Posterior vena cava (tissue), 2 donors: ENCODE measurements around the gene MED25. TPM values are rescaled to one million over a fixed set of nuclear protein-coding genes. Genes with fewer than 3 reads are reported as not detected.

Experiments used
- DNase-seq: peaks from one replicate; pipeline ENCODE4 v3.0.0-alpha.2; 2020; ENCODE audit warnings: low spot score
- intact Hi-C, 2 donors: fragments of 100-400 bp; cut with DNase I; formaldehyde crosslinking; loops; one replicate each; pipeline versions ENCODE4 v1.14.1 to v1.14.2; 2022 to 2023
- total RNA-seq, 2 donors: library from RNA; stranded (reverse); fragmentation: NEBNext Ultra II Directional; extraction: Animal tissue kit (Norgen Biotek cat#: 25700); gene quantifications; one replicate each; pipeline ENCODE4 v1.2.1, GENCODE V29; 2021
- donor health status: DM: yes; HTN: yes; CAD: no.
- donor health status: DM: yes; HTN: yes; CAD: no.

The MED25 gene
- total RNA-seq, 2 donors from 2014 or later, result 25.6 to 25.9 TPM

DNA sequence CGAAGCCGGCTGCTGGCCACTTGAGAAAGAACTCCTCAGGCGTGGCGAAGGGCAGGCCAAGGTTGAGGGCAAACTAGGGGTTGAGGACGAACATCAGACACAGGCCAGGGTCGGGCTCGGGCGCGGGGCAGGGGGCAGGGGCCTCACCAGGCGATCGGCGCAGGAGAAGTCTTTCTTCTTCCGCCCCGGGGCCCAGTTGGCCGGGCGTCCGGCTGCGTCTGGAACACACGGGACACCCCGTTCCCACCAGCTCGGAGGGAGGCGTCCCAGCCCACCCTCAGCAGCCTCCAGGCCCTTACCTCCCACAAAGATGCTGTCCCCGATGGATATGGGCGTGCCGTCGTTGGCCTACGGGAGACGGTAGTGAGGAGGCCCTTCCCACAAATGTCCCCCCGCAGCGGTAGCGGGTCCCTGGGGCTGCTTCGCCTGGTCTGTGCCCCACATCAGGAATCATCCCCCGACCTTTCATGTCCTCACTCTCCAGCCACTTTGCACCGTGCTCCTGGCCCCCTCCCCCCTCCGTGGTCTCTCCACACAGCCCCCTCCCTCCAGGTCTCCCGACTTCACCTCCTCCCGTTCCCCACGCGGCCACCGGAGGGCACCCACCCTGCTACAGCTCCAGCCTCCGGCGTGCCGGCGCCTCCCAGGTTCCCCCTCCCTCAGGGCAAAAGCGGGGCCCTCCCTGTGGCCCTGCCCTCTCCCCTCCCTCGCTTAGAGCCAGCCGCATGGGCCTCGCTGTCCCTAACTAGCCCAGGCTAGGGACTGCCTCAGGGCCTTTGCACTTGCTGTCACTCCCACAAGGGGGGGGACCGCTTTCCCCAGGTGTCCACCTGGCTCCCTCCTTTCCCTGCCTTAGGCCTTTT, 44.5 kb downstream of the MED25 start:
- peak; percentile 82 for DNase-seq
- intact Hi-C loops, result no loop called here

DNA sequence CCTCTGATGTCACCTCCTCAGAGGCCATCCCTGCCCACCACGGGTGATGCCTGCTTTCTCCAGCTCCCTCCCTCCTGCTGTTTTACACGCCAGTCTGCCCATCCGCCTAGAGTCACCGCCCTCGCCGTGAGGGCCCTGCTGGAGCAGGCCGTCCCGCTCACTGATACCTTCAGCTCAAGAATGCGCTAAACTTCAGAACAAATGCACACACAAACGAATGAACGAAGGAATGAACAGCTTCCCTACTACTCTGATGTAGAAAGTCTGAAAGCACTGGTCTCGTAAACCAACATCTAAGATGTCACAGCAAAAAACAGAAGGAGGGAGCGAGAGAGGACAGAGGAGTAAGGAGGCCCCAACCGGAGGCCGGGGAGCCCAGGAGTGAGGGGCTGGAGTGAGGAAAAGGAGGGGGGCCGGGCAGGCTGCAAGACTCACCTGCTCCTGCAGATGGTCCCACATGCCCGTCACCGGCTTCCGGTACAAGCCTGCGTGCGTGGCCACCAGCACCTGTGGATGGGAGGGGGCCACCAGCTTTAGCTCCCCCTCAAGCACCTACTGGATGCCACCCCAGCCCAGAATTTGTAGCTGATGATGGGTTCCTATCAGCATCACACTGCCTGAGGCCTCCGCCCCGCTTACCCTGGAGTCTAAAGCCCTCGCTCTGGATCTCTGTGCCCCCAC, 45.3 kb downstream of the MED25 start:
- peak; percentile 80 for DNase-seq
- intact Hi-C loops, result no loop called here

DNA sequence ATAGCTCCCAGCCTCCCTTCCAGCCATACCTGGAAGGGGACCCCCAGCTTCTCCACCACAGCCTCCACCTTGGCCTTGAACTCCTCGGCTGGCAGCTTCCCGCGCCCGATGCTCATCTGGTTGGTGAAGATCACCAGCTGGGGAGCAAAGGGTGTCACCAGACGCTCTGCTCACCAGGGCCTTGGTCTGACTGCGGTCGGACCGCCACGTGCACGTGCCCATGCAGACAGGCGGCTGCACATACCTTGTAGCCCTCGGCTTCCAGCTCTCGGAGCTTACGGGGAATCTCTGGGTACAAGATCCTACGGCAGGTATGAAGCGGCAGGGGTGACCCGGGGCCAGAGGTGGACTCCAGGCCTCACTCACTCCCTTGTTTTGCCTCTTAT, 45.8 kb downstream of the MED25 start:
- intact Hi-C loops, result no loop called here
- DNase-seq, result peak; percentile 75

DNA sequence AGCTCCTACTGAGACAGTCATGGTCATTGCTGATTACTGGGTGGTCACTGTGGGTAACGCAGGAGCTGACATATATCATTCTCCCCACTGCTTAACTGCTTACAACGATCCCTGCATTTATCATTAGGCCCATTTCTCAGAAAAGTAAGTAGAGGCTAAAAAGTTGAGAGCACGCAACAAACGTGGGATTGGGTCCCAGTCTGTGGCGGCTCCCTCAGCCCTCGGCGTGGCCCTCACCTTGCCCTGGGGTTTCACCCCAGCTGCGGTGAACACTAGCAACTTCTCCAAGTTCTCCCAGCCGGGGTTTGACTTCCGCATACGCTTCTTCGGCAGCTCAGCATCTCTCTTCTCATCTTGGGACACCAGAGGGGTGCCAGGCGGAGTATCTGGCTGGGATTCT, 46.8 kb downstream of the MED25 start:
- intact Hi-C loops, result no loop called here

DNA sequence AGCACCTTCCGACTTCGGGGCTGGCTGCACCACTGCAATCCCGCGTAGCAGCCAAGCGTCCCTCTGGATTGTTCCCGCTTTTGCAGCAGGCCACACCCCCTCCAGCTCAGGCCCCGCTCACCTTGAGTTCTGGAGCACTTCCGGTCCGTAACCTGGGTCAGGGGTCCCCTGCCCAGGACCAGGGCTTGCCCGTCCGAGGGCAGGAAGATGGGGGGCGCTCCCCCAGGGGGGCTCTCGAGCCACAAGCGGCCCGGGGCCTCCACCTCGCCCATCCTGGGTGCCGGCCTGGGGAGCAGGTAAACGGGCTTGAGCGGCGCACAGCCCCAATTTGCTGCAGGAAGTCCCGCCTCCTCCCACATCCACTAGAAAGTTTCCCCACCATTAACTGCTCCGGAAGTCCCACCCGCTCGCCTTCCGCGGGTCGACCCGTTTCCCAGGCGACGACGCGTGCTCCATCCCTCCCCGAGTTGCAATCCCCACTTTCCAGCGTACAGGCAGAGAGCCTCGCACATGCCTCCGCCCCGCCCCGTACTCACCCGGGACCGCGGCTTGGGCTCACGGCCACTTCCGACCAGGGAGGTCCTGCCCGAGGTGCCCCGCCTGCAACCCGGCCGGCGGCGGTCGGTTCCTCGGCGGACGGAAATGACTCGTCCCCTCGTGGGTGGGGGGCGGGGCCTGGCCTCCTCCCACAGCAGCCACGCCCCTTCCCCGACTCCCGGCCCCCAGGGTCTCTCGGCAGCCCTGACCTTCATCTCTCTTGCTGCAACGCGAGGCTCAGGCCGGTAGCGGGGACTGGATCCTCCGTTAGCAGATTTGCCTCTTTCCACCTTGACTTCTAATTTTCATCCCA, 49.1 kb downstream of the MED25 start, which contains the start of gene PNKP:
PNKP (minus strand) TSS at position 644 of the 850 bp plus-strand sequence; CDS start at position 272, 372 bp downstream.
- intact Hi-C loops, result no loop called here
- peak; percentile 98 for DNase-seq

More for the DNA sequence above, 46.8 kb downstream of the MED25 start:
- no peak for DNase-seq

DNA sequence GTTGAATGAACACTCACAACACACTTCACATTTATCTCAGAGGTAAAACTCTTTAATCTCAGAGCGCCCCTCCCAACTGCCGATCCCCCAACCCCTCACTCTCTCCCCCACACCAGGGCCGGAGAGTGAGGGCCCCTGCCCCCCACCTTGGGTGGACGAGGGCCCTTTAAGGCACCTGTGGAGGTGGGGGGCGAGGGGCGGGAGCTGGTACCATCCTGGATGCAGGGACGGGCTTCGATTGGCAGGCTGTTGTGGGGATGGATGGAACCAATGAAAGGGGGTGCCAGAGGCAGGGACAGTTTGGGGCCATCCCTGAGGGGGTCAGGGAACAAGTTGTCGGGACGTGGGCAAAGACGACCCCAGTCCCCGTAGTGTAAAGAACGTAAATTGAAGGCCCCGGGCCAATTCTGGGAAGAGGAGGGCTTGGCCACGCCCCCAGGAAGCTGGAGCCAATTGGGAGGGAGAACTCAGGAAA, 51.0 kb downstream of the MED25 start:
- intact Hi-C loops, result no loop called here
- no peak for DNase-seq

DNA sequence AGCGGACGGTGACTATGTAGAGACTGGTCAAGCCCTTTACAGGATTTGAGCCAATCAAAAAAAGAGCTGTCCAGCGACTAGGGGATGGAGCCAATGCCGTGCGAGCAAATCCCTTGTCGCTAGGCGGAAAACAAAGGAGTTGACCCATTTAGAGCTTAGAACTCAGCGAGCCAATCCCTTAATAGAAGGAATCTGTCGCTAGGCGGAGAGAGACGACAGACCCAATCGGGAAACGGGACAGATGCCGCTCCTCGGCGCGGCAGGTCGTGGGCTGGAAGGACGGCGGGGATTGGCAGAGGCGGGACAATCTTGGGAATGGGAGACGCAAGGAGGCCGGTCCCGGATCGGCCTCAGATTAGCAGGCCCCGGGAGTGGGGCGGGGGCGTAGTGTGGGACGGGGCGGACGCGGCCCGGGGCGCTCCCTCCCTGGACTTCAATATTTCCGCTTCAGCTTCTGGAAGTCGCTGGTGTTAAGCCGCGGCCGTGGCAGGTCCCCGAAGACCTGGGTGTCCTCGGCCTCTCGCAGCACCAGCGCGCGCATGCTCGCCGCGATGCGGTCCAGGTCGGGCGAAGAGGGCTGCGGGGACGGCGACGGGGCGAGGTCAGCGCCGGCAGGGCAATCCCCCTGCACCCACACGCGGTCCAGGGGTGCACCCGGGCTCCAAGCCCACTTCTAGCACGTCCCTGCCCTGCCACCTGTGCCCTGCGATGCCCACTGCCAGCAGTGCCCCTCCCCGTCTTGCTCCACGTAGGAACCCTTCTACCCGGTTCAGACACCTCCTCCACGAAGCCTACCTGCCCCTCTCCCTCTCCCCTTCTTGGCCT, 51.6 kb downstream of the MED25 start:
- DNase-seq, result peak; percentile 98
- intact Hi-C loops, result loop anchor here in 1 of 2 donors (1.0 kb wide), 1 partner anchor 21 kb away; no protein-coding TSS in a partner anchor

DNA sequence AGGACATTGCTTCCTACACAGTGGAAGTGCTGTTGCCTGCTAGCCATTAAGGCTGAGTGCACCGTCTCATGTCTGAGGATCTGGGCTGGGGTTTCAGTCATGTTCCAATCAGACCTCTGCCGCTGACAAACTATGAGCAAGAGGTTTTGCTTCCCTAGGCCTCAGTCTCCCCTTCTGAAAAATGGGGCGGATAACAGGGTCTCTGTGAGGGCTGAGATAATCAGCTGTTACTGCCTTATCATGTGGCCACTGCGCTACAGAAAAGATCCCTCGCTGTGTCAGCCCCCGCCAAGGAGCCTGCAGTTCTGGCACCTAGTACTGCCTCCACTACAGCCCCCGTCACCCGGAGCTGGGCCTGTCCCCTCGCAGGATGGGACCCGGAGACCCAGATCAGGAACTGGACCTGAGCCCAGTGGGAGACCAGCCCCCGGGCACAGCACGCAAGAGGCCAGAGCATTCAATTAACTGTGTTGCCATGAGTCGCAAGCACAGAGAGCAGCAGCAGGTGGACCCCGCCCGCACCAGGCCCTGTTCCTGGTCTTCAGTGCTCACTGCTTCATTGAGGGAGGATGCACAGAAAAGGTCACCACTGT, 52.3 kb downstream of the MED25 start:
- intact Hi-C loops, result loop anchor here in 1 of 2 donors (1.0 kb wide), 1 partner anchor 22 kb away; no protein-coding TSS in a partner anchor
- DNase-seq, result no peak

DNA sequence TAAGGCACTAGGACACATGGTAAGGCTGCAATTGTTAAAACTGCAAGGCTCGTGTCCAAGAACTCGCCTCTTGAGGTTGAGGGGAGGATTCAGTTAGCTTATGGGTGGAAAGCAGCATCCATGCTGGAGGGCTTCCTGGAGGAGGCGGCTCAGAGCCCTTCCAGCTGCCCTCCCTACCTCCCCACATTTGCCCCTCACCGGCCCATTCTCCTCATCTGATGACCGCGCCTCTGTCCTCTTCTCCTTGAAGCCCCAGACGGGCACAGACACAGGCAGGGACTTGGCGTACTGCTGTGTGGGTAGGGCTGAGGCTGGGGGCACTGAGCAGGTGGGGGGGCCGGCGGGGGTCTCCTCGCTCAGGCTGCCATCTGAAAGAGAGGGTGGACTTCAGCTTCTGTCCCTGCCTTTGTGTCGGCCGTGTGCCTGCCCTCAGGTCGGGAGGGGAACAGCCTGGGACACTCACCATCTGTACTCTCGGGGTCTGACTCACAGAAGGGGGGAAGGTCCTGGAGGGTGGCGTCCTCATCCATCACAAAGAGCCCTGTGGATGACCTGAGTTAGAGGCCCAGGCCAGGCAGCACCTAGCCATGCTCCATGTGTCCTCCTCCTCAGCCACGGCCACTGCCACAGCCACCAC, 53.4 kb downstream of the MED25 start:
- DNase-seq, result no peak
- intact Hi-C loops, result no loop called here

DNA sequence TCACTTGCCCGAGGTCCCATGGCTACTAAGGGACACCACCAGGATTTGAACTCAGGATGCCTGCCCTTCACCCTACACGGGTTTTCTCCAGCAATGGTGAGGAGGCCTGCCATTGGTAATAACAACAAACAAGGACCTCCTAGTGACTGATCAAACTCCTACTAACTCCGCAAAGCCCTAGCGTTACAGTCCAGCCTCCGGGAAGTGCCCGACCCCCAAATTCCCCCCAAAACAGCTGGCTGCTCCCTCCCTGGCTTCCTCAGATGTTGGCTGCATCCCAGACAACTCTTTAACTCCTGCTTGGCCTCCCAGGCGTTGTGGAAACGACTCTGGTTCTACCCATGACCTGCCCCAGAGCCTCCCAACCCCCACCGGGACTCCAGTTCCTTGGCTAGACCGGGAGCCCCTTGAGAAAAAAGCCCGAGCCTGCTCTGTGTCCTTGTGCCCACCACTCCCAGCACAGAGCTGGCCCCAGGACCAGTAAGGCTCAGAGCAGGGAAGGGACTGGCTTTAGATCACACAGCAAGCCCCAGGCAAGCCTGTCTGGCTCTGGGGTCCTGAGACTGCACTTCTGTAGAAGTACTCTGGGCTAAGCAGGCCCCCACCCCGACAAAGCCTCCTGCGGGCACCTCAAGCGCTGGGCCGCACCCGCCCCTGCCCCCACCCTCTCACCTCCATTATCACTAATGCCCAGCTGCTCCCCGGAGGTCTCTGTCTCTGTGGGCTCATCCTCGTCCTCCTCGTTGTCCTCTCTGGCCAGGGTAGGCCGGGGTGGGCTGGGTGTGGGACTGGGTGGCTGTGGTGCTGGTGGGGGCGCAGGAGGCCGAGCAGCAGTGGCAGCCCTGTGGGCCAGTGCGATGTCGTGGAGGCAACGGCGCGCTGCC, 54.4 kb downstream of the MED25 start:
- no peak for DNase-seq
- intact Hi-C loops, result no loop called here

DNA sequence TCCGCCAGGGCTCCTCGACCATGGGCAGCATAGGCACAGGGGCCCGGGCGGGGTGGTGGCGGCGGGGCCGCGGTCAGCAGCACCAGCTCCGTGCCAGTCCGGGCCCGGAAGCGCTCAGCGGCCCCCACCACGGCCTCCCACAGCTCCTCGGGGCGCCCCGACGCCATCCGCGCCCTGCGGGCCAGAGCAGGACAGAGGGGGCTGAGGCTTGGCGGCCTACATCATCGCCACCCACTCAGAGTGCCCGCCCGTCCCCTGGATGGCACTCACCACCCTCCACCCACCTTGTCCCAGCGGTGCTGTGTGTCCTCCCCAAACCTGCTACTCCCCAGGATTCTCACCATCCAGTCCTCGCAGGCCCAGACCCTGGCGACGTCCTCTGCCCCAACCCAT, 55.0 kb downstream of the MED25 start:
- DNase-seq, result no peak
- intact Hi-C loops, result no loop called here

DNA sequence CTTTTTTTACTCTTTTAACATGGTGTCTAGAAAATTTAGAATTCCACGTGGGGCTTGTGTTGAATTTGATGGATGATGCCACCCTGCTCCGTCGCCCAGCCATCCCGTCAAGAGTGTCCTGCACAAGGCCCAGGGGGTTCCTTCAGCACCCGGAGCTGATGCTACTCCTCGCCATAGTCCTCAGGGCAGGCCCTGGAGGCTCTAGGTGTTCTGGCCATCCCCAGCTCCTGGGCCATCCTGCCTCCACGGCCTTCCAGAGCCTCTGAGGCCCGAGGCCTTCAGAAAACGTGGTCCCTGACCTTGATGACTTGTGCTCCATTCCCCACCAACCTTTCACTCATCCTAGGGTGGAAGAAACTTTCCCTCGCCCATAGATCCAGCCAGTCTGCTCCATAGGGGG, 55.7 kb downstream of the MED25 start:
- DNase-seq, result no peak

DNA sequence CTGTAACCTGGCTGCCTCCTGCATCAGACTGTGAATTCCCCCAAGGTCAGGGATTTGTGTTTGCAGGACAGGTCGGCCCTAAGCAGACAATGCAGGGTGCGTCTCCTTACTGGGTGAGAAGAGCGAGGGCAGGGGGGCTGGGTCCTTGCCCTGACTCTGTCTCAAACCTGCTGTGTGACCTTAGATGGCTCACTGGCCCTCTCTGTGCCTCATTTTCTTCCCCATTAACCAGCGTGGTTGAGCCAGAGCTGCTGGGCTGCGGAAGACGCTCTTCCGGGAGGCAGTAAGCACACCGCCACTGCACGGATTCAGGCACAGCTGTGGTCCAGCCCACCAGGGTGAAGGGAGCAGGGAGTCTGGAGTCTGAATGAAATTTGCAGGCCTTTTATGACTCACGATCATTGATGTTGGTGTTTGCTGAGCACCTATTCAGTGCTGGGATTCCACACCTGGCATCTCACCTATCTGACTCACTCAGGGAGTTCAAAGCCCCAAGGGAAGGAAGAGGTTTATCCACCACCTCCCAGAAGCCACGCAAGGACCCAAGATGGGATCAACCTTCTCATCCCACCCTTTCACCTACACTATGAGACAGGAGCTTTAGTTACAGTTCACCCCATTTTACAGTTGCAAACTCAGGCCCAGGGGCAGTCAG, 56.5 kb downstream of the MED25 start:
- no peak for DNase-seq
- intact Hi-C loops, result no loop called here

More for the DNA sequence above, 55.7 kb downstream of the MED25 start:
- intact Hi-C loops, result no loop called here

DNA sequence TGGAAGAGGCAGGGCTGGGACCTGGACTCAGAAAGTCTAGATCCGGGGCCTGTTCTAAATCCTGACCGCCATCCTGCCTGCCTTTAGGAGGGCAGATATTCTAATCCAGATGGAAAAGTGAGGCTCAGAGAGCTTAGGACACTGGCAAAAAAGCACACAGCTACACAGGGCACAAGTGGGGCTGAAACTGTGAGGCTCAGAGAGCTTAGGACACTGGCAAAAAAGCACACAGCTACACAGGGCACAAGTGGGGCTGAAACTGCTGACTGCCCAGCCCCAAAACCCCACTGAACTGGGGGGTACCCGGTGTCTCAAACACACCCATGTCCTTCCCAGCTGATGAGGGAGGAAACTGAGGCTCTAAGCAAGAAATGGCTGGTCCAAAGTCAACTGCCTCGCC, 57.1 kb downstream of the MED25 start:
- intact Hi-C loops, result no loop called here
- DNase-seq, result no peak

DNA sequence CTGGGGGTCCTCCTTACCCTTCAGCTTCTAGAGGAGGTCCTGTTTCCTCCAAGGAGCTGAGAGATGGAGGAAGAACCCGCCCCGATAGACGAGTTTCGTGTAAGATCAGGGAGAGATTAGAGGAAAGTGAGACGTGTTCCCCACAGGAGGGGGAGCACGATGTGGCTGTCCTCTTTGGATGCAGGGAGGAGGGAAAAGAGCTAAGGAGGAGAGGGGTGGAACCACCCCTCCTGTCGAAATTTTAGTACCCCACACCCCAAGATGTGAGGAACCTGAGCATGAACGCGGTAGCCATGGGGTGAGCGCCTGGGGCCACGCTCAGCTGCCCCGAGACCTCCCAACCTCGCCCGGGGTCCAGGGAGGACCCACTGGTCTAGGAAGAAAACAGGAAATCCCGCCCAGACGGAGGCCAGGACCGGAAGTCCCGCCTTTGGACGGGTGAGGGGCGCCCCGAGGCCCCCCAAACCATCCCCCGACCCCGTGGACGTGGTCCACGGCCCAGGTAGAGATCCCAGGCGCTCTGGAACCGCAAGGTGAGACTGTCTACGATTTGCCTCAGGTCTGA, 57.9 kb downstream of the MED25 start:
- intact Hi-C loops, result no loop called here

DNA sequence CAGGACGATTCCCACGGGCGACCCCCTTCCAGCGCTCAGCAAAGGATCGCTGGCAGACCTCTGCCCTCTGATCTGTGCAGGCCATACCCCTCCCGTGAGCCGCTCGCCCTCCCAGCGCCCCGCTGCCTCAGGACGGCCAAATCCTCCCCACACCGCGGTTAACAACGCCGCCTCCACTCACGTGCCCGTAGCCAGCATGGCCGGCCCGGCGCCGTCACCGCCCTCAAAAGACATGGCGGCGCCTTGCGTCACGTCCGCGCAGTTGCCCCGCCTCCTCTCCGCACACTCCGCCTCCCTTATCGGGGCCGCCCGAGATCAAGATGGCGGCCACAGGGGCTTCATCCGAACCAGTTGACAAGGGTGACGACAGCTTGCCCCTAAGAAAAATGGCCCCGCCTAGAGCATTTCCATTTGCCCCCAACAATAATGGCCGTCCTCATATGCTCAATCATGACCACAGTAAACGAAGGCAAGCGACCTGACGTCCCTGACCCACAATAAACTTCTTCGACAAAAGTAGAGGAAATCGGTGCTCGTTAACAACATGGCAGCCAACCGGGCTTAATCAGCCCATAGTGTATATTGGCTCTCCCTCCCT, 58.4 kb downstream of the MED25 start:
- intact Hi-C loops, result no loop called here
- DNase-seq, result peak; percentile 99

More for the DNA sequence above, 57.9 kb downstream of the MED25 start:
- DNase-seq, result peak; percentile 90
